ENCODE data around the gene NLRP11. TPM values are rescaled to one million over a fixed set of nuclear protein-coding genes. Genes with fewer than 3 reads are reported as not detected.

NLRP11 gene
- total and polyA plus RNA-seq, 5 donors, result not detected

Other genes starting within 250 kb of the NLRP11 start
- 10 to 100 TPM; 17.5 to 20.0 (median 18.4) TPM for gene FIZ1, start 232.5 kb downstream of the NLRP11 start, total RNA-seq
- gene FIZ1, start 232.5 kb downstream of the NLRP11 start, polyA plus RNA-seq, result 16.3 TPM
- gene ZNF524, start 231.7 kb downstream of the NLRP11 start, total RNA-seq, result 10 to 100 TPM; 11.4 to 18.5 (median 17.5) TPM
- 27.1 TPM for gene ZNF524, start 231.7 kb downstream of the NLRP11 start, polyA plus RNA-seq
- 10 to 100 TPM; 19.4 to 20.8 (median 20.2) TPM for gene ZNF865, start 226.4 kb downstream of the NLRP11 start, total RNA-seq
- gene ZNF865, start 226.4 kb downstream of the NLRP11 start, polyA plus RNA-seq, result 17.2 TPM
- gene ZNF784, start 207.4 kb downstream of the NLRP11 start, total RNA-seq, result 10 to 100 TPM; 11.5 to 16.3 (median 13.3) TPM
- gene ZNF784, start 207.4 kb downstream of the NLRP11 start, polyA plus RNA-seq, result 13.0 TPM
- gene ZNF580, start 191.0 kb downstream of the NLRP11 start, total RNA-seq, result 10 to 100 TPM; 23.7 to 32.0 (median 28.9) TPM
- gene ZNF580, start 191.0 kb downstream of the NLRP11 start, polyA plus RNA-seq, result 18.7 TPM
- 10 to 100 TPM in 1 of 4 donors, 1 to 10 TPM in 3; 7.7 to 12.5 (median 9.3) TPM for gene ZNF581, start 188.3 kb downstream of the NLRP11 start, total RNA-seq
- gene ZNF581, start 188.3 kb downstream of the NLRP11 start, polyA plus RNA-seq, result 6.3 TPM
- 10 to 100 TPM; 23.6 to 26.6 (median 24.3) TPM for gene CCDC106, start 183.8 kb downstream of the NLRP11 start, total RNA-seq
- 30.4 TPM for gene CCDC106, start 183.8 kb downstream of the NLRP11 start, polyA plus RNA-seq
- 100 to 1,000 TPM in 1 of 4 donors, 10 to 100 TPM in 3; 87.5 to 101 (median 90.4) TPM for gene U2AF2, start 177.0 kb downstream of the NLRP11 start, total RNA-seq
- 76.0 TPM for gene U2AF2, start 177.0 kb downstream of the NLRP11 start, polyA plus RNA-seq
- gene EPN1, start 156.8 kb downstream of the NLRP11 start, total RNA-seq, result 100 to 1,000 TPM; 175 to 232 (median 208) TPM
- gene EPN1, start 156.8 kb downstream of the NLRP11 start, polyA plus RNA-seq, result 187 TPM
- not detected for gene NLRP9, start 93.6 kb downstream of the NLRP11 start, total RNA-seq
- not detected for gene NLRP9, start 93.6 kb downstream of the NLRP11 start, polyA plus RNA-seq
- gene RFPL4A, start 72.9 kb downstream of the NLRP11 start, total RNA-seq, result not detected
- not detected for gene RFPL4A, start 72.9 kb downstream of the NLRP11 start, polyA plus RNA-seq
- gene RFPL4AL1, start 62.9 kb downstream of the NLRP11 start, total RNA-seq, result not detected
- not detected for gene RFPL4AL1, start 62.9 kb downstream of the NLRP11 start, polyA plus RNA-seq
- not detected for gene NLRP4, start 4.5 kb upstream of the NLRP11 start, total RNA-seq
- gene NLRP4, start 4.5 kb upstream of the NLRP11 start, polyA plus RNA-seq, result not detected
- not detected for gene NLRP13, start 100.3 kb upstream of the NLRP11 start, total RNA-seq
- gene NLRP13, start 100.3 kb upstream of the NLRP11 start, polyA plus RNA-seq, result not detected
- gene NLRP8, start 115.8 kb upstream of the NLRP11 start, total RNA-seq, result not detected
- gene NLRP8, start 115.8 kb upstream of the NLRP11 start, polyA plus RNA-seq, result not detected
- not detected for gene NLRP5, start 154.8 kb upstream of the NLRP11 start, total RNA-seq
- gene NLRP5, start 154.8 kb upstream of the NLRP11 start, polyA plus RNA-seq, result not detected